MM.1S (cell line): ENCODE data around the gene MAP2.

Experiments used
- DNase-seq: peaks from one replicate; pipeline ENCODE4 v3.0.0-alpha.2; 2015
- H2AFZ ChIP-seq: fragments of 300-600 bp; sonication (generic); 2 replicates; pipeline ENCODE4 v1.6.0; 2016; ENCODE audit warnings: antibody characterized with exemption, low read length
- H3F3A ChIP-seq: fragments of 300-600 bp; sonication (generic); 2 replicates; pipeline ENCODE4 v1.6.1; 2016; ENCODE audit warnings: mild to moderate bottlenecking, antibody characterized with exemption, low read length, moderate library complexity, mixed read lengths; ENCODE audit not compliant: insufficient read depth
- H3K27ac ChIP-seq: fragments of 300-600 bp; sonication (generic); 2 replicates; pipeline ENCODE4 v1.5.1; 2016; ENCODE audit warnings: mild to moderate bottlenecking, low read length
- H3K27me3 ChIP-seq: fragments of 300-600 bp; sonication (generic); replicated peaks from 2 replicates; pipeline ENCODE4 v1.6.0; 2016; ENCODE audit warnings: low read length; ENCODE audit not compliant: insufficient read depth
- H3K36me3 ChIP-seq: fragments of 300-600 bp; sonication (generic); replicated peaks from 2 replicates; pipeline ENCODE4 v1.6.1; 2016; ENCODE audit warnings: mild to moderate bottlenecking, low read length, mixed read lengths; ENCODE audit not compliant: insufficient read depth
- H3K4me1 ChIP-seq: fragments of 300-600 bp; sonication (generic); 2 replicates; pipeline ENCODE4 v1.6.1; 2016; ENCODE audit warnings: low read length, mixed read lengths
- H3K4me2 ChIP-seq: fragments of 300-600 bp; sonication (generic); 2 replicates; pipeline ENCODE4 v1.6.0; 2016; ENCODE audit warnings: low read depth, low read length
- H3K4me3 ChIP-seq: fragments of 300-600 bp; sonication (generic); 2 replicates; pipeline ENCODE4 v1.5.1; 2016; ENCODE audit warnings: low read length, mixed read lengths
- H3K79me2 ChIP-seq: fragments of 300-600 bp; sonication (generic); 2 replicates; pipeline ENCODE4 v1.6.1; 2016; ENCODE audit warnings: mixed run types, low read length, mixed read lengths
- H3K9ac ChIP-seq: fragments of 300-600 bp; sonication (generic); 2 replicates; pipeline ENCODE4 v1.6.1; 2016; ENCODE audit warnings: low read length, mixed read lengths
- H3K9me2 ChIP-seq: fragments of 300-600 bp; sonication (generic); replicated peaks from 2 replicates; pipeline ENCODE4 v1.6.1; 2016; ENCODE audit warnings: mild to moderate bottlenecking, low read length, mixed read lengths; ENCODE audit not compliant: insufficient read depth
- H3K9me3 ChIP-seq: fragments of 300-600 bp; sonication (generic); replicated peaks from 2 replicates; pipeline ENCODE4 v1.6.1; 2016; ENCODE audit warnings: mild to moderate bottlenecking, low read length, mixed read lengths; ENCODE audit not compliant: insufficient read depth
- H4K20me1 ChIP-seq: fragments of 300-600 bp; sonication (generic); 2 replicates; pipeline ENCODE4 v1.6.1; 2016; ENCODE audit warnings: mild to moderate bottlenecking, low read length, moderate library complexity, mixed read lengths; ENCODE audit not compliant: insufficient read depth
- CTCF ChIP-seq: fragments of 300-600 bp; sonication (generic); IDR thresholded peaks from 2 replicates; pipeline ENCODE4 v1.5.1; 2016; ENCODE audit warnings: antibody characterized with exemption, low read length, mixed read lengths
- EZH2 ChIP-seq: fragments of 300-600 bp; sonication (generic); optimal IDR thresholded peaks from 2 replicates; pipeline ENCODE3; 2017; ENCODE audit warnings: low read depth, mild to moderate bottlenecking, antibody characterized with exemption, low read length, mixed read lengths
- EZH2phosphoT487 ChIP-seq: fragments of 300-600 bp; sonication (generic); IDR thresholded peaks from 2 replicates; pipeline ENCODE4 v1.6.1; 2018; ENCODE audit warnings: antibody characterized with exemption, low read length

MAP2 gene

GRCh38 chr2:209472871-209473270, 49.0 kb downstream of the MAP2 start:
- no peaks in the 10 kb centered on the region for H3K4me1 ChIP-seq

GRCh38 chr2:209473930-209474419, 50.1 kb downstream of the MAP2 start:
- no peak for DNase-seq
- no peaks in the 10 kb centered on the region for H3K79me2 ChIP-seq

More at GRCh38 chr2:209472871-209473270, 49.0 kb downstream of the MAP2 start:
- H3K9me3 ChIP-seq, result no peaks in the 10 kb centered on the region
- no peaks in the 10 kb centered on the region for H3K9me2 ChIP-seq
- no peaks in the 10 kb centered on the region for H3K27me3 ChIP-seq
- H3K79me2 ChIP-seq, result no peaks in the 10 kb centered on the region
- H3K27ac ChIP-seq, result no peak overlapping the region
- TF ChIP-seq CTCF (no peak), EZH2phosphoT487 (no peak), EZH2 (no peak)
- H4K20me1 ChIP-seq, result no peaks in the 10 kb centered on the region
- H3K9ac ChIP-seq, result no peak overlapping the region
- H3K36me3 ChIP-seq, result no peaks in the 10 kb centered on the region
- no peak for DNase-seq
- H2AFZ ChIP-seq, result no peak overlapping the region
- H3F3A ChIP-seq, result no peaks in the 10 kb centered on the region
- no peak overlapping the region for H3K4me3 ChIP-seq
- no peak overlapping the region for H3K4me2 ChIP-seq

GRCh38 chr2:209474960-209475359, 51.1 kb downstream of the MAP2 start:
- no peaks in the 10 kb centered on the region for H3K27me3 ChIP-seq
- H3K9me2 ChIP-seq, result no peaks in the 10 kb centered on the region
- no peak for DNase-seq
- no peaks in the 10 kb centered on the region for H3K4me1 ChIP-seq
- no peaks in the 10 kb centered on the region for H4K20me1 ChIP-seq
- no peaks in the 10 kb centered on the region for H3K79me2 ChIP-seq
- no peaks in the 10 kb centered on the region for H3K36me3 ChIP-seq
- H3K4me3 ChIP-seq, result no peak overlapping the region
- no peaks in the 10 kb centered on the region for H3F3A ChIP-seq
- no peaks in the 10 kb centered on the region for H3K9me3 ChIP-seq
- no peak overlapping the region for H3K9ac ChIP-seq
- no peak overlapping the region for H2AFZ ChIP-seq
- H3K4me2 ChIP-seq, result no peak overlapping the region
- TF ChIP-seq CTCF, result no peak
- no peak overlapping the region for H3K27ac ChIP-seq

More at GRCh38 chr2:209473930-209474419, 50.1 kb downstream of the MAP2 start:
- H3K4me2 ChIP-seq, result no peak overlapping the region
- H3K36me3 ChIP-seq, result no peaks in the 10 kb centered on the region
- H3F3A ChIP-seq, result no peaks in the 10 kb centered on the region
- H3K4me1 ChIP-seq, result no peaks in the 10 kb centered on the region
- TF ChIP-seq EZH2 (no peak), CTCF (no peak), EZH2phosphoT487 (no peak)
- H3K9me3 ChIP-seq, result no peaks in the 10 kb centered on the region
- H2AFZ ChIP-seq, result no peak overlapping the region
- H3K4me3 ChIP-seq, result no peak overlapping the region
- H3K9me2 ChIP-seq, result no peaks in the 10 kb centered on the region
- no peak overlapping the region for H3K27ac ChIP-seq
- H3K27me3 ChIP-seq, result no peaks in the 10 kb centered on the region
- no peaks in the 10 kb centered on the region for H4K20me1 ChIP-seq
- no peak overlapping the region for H3K9ac ChIP-seq
